T-helper 2 cell (primary cell): ENCODE results near the gene CTSO.

Experiments used
- DNase-seq, 5 experiments: peaks; one replicate each; pipeline versions ENCODE4 v3.0.0 to v3.0.0-alpha.2; 2012 to 2022
- total RNA-seq, 2 donors: gene quantifications; one replicate each; lab custom pipeline; 2026; lab: John Stamatoyannopoulos, UW

Gene CTSO, protein sequence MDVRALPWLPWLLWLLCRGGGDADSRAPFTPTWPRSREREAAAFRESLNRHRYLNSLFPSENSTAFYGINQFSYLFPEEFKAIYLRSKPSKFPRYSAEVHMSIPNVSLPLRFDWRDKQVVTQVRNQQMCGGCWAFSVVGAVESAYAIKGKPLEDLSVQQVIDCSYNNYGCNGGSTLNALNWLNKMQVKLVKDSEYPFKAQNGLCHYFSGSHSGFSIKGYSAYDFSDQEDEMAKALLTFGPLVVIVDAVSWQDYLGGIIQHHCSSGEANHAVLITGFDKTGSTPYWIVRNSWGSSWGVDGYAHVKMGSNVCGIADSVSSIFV
- 8.4 to 18.3 reads per million in 2 donors for total RNA-seq

DNA sequence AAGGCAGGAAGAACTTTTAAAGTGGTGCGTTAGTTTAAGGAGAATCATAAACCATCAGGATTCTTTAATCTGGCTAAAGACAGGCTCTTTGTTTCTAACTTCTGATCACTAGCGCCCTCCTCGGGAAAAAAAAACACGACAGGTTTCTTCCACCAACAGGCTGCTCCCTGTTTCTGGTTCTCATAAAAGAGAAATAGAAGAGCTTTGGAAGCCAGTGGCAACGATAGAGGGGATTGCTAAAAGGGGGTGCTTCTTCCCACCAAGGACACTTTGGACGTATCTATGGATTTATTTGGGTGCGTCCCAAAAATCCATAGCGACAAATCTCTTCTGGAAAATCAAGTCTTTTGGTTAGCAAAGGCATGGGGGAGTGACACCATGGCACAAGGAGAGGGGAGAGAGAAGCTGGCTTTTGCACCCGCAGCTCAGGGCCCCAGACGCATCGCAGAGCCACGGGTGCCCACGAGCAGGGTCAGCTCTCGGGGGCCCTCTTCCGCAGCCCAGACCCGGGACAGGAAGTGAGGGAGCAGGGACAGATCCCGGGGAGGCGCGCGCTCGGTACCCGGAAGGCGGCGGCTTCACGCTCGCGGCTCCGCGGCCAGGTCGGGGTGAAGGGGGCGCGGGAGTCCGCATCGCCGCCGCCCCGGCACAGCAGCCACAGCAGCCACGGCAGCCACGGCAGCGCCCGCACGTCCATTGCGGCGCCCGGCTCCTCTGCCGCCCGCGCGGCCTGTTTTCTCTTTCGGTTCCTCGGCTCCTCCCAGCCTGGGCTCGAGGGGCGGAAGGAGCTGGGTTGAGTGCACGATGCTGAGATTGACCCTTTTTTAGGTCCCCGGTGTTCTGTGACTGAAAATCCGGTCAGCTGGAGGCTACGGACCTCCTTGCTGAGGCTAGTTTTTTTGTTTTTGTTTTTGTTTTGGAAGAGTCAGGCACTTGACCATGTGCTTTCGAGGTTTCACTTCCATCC, at the start of gene CTSO:
Gene CTSO, minus strand, starts transcription at position 716 of the 967 bp plus-strand sequence. Its CDS starts 19 bp downstream, at position 697.
- DNase-seq = peak; percentile 25 to 87 (median 50)

- no peak for DNase-seq
These were observed 46.8 kb upstream of the CTSO start for GRCh38 chr4:156000491-156000890.

GRCh38 chr4:155999725-156000124, 46.1 kb upstream of the CTSO start:
- DNase-seq = peak in 1 of 5 experiments; percentile 16

- DNase-seq = no peak
These were observed 41.4 kb upstream of the CTSO start for GRCh38 chr4:155995069-155995468.

- no peak for DNase-seq
These were observed 30.6 kb upstream of the CTSO start for GRCh38 chr4:155984106-155984797.

DNA sequence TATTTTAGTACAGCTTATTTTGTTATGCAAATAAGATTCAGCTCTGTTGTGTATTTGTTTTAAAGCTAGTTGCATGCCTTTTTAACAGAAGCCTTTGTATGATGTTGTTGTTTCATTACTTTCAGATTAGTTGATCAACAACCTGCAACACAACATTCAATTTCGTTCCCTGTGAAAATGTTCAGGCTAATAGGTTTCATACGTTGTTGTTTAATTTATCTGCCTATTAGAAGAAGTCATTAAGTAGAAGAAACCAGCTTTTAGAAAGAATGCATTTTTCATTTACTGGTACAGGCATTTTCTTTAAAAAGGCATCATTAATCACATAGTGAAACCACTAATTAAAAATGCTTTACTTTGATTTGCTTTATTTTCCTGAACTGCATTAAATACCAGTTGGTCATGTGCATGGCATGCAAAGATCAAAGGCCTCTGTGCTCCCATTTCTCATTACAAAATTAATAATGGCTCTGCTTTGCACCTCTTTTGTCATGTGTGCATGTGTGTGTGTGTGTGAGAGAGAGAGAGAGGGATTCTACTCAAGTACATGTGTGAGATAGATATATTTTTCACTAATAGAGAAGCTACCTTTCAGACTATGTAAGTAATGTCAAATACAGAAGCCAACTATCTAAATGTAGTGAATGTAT, 29.2 kb upstream of the CTSO start:
- no peak for DNase-seq

- no peak for DNase-seq
These were observed 25.1 kb upstream of the CTSO start for GRCh38 chr4:155978810-155979209.

DNA sequence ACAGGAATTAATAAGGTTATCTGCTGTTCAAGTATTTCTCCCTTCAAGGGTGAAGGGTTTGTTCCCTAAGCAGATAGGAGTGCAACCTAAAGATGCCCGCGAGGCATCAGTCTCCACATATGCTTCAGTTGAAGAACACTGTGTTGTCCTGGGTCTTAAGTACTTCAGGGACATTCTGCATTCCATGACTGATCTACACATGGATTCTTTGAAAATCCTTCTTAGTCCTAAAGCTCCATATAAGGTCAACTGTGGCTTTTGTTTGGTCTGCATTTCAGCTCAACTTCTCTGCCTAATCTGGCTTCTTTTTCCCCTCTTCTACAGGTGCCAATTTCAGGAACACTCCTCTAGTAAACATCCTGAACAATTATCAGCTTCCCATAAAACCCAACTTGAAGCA, 21.8 kb upstream of the CTSO start:
- DNase-seq = no peak

GRCh38 chr4:155974996-155975395, 21.3 kb upstream of the CTSO start:
- DNase-seq = no peak

- peak in 1 of 5 experiments; percentile 55 for DNase-seq
These were observed 20.7 kb upstream of the CTSO start for GRCh38 chr4:155974476-155974749.

- DNase-seq = no peak
These were observed 20.2 kb upstream of the CTSO start for GRCh38 chr4:155973639-155974475.

GRCh38 chr4:155972098-155972497, 18.4 kb upstream of the CTSO start:
- peak in 1 of 5 experiments; percentile 26 for DNase-seq

DNA sequence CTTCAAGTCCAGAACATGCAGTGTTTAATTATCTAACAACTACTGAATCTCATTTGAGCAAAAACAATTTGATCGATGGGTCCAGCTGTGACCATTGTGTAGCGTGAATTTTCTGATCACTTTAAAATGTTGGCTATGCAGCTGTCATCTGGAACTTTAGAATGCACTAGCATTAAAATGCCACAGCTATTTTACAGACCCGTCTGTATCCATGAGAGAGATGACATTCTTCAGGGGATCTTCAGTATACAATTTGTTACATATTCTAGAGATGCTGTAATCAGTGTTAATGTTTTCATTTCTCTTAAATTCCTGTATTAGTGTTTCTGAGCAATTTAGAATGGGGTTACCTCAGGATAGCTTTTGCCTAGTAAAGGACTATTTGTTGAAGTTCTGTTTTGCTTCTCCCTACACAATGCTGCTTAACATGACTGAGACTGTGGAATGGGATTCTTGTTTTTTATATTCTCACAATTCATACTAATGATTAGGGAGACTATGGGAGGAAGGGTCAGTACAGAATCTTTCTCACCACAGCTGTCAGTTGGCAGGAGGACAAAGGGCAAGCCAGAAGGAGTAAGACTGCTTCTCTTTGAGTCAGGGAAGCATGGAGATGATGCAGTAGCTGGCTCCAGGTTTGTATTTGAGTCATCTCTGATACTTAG, 13.2 kb upstream of the CTSO start:
- DNase-seq = no peak

GRCh38 chr4:155966171-155966570, 12.5 kb upstream of the CTSO start:
- no peak for DNase-seq

DNA sequence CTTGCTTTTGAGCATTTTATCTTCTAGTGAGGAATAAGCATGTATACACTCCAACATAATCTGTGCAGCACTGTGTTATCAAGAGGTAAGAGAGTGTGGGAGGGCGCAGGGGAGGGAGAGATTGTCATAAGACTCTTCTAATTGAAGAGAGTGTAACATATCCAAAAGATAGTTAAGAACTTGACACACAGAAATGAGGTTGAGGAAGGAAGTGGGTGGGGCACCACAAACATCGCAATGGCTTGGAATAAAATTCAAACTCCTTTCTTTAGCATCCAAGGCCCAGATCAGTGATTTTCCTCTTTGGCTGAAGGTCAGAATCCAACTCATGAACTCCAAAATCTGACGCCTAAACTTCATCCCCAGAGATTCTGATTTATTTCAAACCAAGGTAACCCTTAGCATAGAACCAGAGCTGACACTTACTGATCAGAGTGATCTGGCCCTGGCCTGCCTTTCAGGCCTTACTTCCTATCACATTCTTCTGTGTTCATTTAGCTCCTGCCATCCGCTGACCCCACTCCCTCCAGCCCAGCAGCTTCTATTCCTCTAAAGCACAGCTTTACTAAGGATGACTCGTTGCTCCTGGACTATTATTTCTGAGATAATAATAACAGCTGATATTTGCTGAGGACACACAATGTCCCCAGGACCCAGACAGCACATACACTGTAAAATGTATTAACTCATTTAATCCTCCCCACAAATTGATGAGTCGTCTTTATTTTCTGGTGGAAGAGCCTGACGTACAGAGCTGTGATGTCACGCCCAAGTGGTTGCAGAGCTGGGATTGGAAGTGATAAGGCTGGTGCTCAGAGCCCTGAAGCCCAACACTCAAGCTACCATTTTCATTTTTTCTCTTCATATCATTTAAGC, 10.6 kb upstream of the CTSO start:
- no peak for DNase-seq

DNA sequence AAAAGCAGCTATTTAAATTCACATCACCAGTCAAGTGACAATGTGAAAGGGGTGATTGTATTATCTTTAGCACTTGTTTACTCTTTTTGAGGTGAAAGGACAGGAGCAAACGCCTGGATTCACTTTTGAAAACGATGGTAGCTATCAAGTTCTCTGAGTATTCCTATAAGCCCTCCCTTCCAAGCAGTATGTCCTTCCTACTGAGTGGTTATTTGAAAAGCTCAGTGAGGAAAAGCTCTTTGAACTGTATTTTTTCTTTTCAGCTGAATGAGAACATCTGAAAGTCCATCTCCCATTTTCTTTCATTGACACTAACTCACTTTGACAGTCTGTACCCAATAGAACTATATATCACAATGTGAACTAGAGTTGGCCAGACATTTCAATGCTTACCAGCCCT, 9.1 kb upstream of the CTSO start:
- DNase-seq = no peak

GRCh38 chr4:155961575-155961974, 7.9 kb upstream of the CTSO start:
- DNase-seq = no peak

DNA sequence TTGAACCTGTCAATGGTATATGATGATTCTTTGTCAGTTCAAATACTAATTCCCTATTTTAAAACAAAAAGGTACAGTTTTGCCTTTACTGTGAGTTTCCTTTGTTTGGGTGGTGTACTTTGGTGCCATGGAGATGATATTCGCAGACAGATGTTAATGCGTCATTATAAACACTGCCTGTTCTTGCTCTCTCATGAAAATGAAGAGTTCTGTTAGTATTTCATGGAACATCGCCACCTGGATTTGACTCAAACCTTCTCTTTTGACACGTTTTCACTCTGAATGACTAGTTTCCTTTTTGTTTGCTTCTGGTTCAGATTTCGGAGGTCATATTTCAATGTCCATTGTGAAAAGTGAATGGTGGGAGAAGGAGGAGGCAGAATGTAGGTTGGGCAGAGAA, 6.9 kb upstream of the CTSO start:
- DNase-seq = no peak

DNA sequence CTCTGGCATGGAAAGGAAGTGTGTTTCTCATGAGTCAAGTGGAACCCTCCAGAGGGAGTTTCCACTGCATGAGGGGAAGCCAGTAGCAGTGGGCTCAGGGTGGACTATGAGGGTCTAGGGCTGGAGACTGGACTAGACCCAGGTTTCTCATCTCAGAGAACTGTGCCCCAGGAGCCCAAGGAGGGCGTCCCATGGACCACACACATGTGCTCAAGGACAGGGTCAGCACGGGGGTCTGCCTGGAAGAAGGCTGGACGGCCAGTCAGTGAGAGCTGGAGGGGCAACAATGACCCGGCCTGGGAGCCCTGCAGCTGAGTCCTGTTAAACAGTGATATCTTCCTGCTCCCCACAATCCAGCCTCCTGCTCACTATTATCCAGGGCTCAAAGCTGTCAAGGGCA, 5.8 kb upstream of the CTSO start:
- DNase-seq = no peak

GRCh38 chr4:155956461-155956860, 2.8 kb upstream of the CTSO start:
- no peak for DNase-seq
